Measurements from ENCODE around the gene PDXDC1.
A peak's percentile ranks its signal among the peaks of the same experiment; 100 is the strongest.
"Not testable (repeated sequence)": the region's sequence is repeated elsewhere in the genome, so short reads cannot be mapped to it uniquely, and the experiment has no call there.

The PDXDC1 gene

DNA sequence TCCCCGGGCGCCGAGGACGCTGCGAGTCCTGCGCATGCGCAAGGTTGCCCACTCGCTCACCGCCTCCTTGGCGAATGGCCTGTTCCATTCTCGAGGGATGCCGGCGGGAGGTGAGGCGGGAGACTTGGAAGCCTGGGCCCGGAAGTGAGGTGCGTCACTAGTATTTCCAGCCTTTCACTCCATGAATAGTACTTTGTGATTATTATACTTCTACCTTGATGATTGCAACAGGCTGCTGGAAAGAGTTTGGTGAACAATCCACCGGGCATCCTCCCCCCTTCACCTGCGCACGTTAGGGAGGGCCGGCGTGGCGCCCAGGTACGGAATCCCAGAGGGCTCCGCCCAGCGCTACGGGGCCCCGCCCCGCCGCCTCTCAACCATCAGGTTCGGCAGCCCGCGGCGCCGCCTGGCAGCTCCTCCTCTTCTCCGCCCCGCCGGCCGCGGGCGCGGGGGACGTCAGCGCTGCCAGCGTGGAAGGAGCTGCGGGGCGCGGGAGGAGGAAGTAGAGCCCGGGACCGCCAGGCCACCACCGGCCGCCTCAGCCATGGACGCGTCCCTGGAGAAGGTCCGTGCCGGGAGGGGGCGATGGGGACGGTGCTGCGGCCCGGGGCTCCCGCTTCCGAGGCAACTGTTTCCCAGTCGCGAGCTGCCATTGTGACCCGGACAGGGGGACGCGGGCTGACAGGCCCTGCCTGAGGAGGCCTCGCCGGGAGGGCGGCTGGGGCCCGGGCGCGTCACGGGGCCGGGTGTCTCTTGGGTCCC is at the start of gene PDXDC1:
Gene PDXDC1 (plus strand): TSS at position 371 of the 762 bp plus-strand sequence. CDS start 174 bp downstream, at position 545.
- peak; percentile 87 for DNase-seq

- peak; percentile 1 for DNase-seq
These were observed 46.6 kb upstream of the PDXDC1 start for GRCh38 chr16:14928064-14928714.

DNA sequence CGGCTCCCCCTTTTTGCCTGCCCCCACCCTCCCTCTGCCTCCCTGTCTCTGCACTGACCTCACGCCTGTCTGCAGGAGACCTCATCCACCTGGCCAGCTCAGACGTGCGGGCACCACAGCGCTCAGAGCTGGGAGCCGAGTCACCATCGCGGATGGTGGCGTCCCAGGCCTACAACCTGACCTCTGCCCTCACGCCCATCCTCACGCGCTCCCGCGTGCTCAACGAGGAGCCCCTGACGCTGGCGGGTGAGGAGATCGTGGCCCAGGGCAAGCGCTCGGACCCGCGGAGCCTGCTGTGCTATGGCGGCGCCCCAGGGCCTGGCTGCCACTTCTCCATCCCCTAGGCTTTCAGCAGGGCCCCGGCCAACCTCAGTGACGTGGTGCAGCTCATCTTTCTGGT is 45.6 kb upstream of the PDXDC1 start:
- not testable (repeated sequence) for DNase-seq

GRCh38 chr16:14930246-14930645 is 44.6 kb upstream of the PDXDC1 start:
- DNase-seq: not testable (repeated sequence)

DNA sequence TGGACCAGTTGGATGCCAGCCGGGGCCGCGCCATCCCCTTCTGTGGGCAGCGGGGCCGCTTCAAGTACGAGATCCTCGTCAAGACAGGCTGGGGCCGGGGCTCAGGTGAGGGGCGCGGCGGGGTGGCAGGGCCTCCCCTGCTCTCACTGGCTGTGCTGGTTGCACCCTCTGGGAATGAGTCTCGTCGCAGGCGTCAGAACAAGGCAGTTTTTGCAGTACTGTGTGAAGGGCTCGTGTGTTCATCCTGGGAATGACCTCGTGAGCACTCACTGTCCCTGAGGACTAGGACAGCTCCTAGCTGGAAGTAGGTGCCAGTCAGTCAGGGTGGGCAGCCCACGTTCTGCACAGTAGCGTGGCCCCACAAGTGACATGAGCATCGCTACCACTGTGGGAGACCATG is 43.9 kb upstream of the PDXDC1 start:
- DNase-seq: not testable (repeated sequence)

- DNase-seq: not testable (repeated sequence)
These were observed 42.0 kb upstream of the PDXDC1 start for GRCh38 chr16:14932581-14933375.

- not testable (repeated sequence) for DNase-seq
These were observed 37.7 kb upstream of the PDXDC1 start, which contains the start of gene NPIPA1 for GRCh38 chr16:14937143-14937542. TSS of gene NPIPA1 (plus strand) at chr16:14937443. CDS start at chr16:14937443, 0 bp downstream.

- DNase-seq: not testable (repeated sequence)
These were observed 36.8 kb upstream of the PDXDC1 start for GRCh38 chr16:14937994-14938393.

- DNase-seq: not testable (repeated sequence)
These were observed 32.1 kb upstream of the PDXDC1 start for GRCh38 chr16:14942686-14943085.

- DNase-seq: no peak
These were observed 19.1 kb upstream of the PDXDC1 start for GRCh38 chr16:14955546-14956231.

DNA sequence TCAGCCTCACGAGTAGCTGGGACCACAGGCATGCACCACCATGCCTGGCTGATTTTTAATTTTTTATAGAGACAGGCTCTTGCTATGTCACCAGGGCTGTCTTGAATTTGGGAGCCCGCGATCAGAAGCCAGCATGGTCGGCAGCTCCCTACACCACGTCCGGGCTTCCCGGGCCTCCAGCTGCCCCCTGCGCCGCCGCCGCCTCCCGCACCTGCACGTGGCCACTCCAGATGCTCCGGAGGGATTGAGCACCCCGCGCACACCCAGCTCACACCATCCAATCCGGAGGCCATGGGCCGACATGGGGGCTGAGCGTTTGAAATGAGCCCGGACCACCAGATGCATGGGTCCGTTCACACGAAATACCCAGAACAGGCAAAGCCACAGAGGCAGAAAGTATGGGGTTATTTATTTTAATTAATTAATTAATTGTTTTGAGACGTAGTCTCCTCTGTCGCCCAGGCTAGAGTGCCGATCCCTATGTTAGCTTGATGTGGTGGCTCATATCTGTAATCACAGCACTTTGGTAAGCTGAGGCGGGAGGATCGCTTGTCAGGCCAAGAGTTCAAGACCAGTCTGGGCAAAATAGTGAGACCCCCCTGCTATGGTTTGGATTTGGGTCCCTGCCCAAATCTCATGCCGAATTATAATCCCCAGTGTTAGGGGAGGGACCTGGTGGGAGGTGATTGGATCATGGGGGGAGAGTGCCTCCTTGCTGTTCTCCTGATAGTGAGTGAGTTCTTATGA is 17.1 kb upstream of the PDXDC1 start:
- no peak for DNase-seq

GRCh38 chr16:14958323-14958600 is 16.6 kb upstream of the PDXDC1 start:
- DNase-seq: no peak

GRCh38 chr16:14958970-14959369 is 15.9 kb upstream of the PDXDC1 start:
- no peak for DNase-seq

DNA sequence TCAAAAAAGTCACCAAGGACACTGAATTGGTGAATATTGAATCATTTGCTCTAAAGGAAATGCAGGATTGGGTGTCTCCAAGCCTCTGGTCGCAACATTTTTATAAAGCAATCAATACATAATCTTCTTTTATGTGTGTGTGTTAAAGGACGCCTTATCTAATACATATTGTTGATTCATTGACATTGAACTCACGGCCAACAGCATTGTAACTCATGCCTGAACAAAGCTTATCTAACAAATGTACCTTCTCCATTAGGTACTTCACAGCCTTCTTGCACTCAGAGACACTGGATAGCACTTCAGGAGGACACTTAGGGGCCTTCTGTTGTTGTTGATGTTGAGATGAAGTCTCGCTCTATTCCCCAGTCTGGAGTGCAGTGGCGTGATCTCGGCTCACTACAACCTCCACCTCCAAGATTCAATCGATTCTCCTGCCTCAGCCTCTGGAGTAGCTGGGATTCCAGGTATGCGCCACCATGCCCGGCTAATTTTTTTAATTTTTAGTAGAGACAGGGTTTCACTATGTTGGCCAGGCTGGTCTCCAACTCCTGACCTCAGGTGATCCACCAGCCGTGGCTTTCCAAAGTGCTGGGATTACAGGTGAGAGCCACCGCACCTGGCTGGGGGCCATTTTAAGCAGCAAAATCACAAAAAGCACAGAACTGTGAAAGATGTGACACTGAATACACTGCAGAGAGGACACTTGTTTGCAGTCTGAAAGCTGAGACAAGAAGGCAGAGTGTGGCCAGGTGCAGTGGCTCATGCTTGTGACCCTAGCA is 13.2 kb upstream of the PDXDC1 start:
- no peak for DNase-seq

DNA sequence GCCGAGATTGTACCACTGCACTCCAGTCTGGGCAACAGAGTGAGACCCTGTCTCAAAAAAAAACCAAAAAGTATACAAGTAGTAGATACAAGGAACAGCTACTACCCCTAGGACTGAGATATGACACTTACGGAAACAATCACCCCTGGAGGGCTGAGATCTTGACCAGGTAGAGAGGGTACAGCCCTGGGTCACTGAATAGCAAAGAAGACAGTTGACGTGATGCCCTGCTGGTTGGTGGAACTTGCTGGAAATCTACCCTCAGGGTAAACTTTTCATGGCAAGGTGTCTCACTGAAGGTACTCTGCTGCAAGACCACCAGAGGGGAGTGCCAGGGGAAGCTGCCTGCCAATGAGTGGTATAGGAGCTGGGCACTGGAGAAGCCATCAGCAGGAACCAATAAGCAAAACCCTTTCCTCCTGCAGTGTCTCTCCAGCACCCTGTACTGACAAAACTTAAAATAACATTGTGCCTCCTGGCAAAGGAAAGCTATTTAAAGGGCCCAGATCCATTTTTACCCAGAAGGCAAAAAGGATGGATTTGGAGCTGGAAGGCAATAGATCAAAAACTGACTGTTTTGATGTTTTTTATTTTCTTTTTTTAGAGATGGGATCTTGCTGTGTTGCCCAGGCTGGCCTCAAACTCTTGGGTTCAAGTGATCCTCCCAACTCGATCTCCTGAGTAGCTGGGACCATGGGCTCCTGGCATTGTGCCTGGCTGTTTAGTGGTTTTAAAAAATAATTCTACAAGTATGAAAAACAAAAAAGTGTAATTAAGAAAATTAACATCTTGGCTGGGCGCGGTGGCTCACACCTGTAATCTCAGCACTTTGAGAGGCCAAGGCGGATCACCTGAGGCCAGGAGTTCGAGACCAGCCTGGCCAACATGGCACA is 11.3 kb upstream of the PDXDC1 start:
- no peak for DNase-seq

- DNase-seq: no peak
These were observed 9.5 kb upstream of the PDXDC1 start for GRCh38 chr16:14965328-14965727.

DNA sequence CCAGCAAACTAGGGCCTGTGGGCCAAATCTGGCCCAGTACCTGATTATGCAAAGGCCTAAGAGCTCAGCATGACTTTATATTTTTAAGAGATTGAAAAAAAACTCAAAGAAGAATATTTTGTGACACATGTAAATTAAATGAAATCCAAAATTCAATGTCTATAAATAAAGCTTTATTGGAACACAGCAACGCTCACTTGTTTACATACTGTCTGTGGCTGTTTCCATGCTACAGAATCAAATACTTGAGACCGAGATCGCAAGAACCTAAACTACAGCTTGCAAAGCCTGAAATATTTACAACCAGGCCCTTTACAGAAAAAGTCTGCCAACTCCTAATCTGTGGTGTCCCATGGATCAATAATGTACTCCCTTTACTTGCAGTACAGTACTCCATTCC is 5.0 kb upstream of the PDXDC1 start:
- not testable (repeated sequence) for DNase-seq

GRCh38 chr16:14971621-14972228 is 3.1 kb upstream of the PDXDC1 start:
- DNase-seq: not testable (repeated sequence)

GRCh38 chr16:14973785-14974322 is 972 bp upstream of the PDXDC1 start:
- not testable (repeated sequence) for DNase-seq

DNA sequence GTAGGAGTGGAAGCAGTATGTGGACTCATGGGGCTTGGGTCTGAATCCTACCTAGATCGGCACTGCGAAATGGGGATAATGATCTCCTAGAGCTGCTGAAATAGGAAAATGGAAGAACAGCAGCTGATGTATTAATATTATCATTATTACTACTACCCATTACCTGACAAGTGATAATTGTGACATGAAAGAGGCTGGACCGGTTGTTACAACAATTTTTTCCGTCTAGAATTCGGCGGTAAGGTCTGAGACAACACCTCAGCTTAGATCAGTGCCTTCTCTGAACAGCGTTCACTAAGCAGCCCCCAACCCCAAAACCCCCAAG is 533 bp upstream of the PDXDC1 start:
- peak; percentile 51 for DNase-seq
